HepG2 (cell line): Measurements from ENCODE around the gene TIMM44. TPM values are rescaled to one million over a fixed set of nuclear protein-coding genes. Genes with fewer than 3 reads are reported as not detected.

Experiments
- ATAC-seq: fragments of 200-7000 bp; cut with Tn5 transposase; 3 replicates; pipeline ENCODE4 v1.9.1; 2020; ENCODE audit warnings: mild to moderate bottlenecking, moderate library complexity
- BruUV-seq: library from RNA; stranded (reverse); fragments of 400-500 nt; replicated peaks from 2 replicates; lab custom pipeline; 2021; lab: Mats Ljungman, UMichigan
- CTCF ChIA-PET: fragments of 300-600 bp; formaldehyde crosslinking; extraction: SDS; loops from one replicate; lab custom pipeline; 2021; ENCODE audit warnings: low total read pairs, inconsistent platforms, low intra/inter-chr PET ratio; lab: Yijun Ruan, JAX
- POLR2A ChIA-PET: fragments of 350-600 bp; sonication (Branson Sonifier 250); formaldehyde crosslinking; loops from one replicate; lab custom pipeline; 2020; ENCODE audit warnings: antibody characterized with exemption, inconsistent platforms; lab: Yijun Ruan, JAX
- DNase-seq: peaks from one replicate; pipeline ENCODE4 v3.0.0-alpha.2; 2015; ENCODE audit warnings: low spot score
- FAIRE-seq: peaks from 3 replicates; lab custom pipeline; 2011; peaks lifted over from hg19 to GRCh38; lab: Jason Lieb, UNC
- H2AFZ ChIP-seq: one replicate; pipeline ENCODE4 v1.6.1; 2011; ENCODE audit warnings: low read length, inconsistent platforms
- H3K27ac ChIP-seq: fragments of 300-600 bp; 3 replicates; pipeline ENCODE4 v1.8.0; 2011; ENCODE audit warnings: mixed run types, mild to moderate bottlenecking, mixed read lengths, low read length, inconsistent platforms; ENCODE audit not compliant: insufficient read depth; ENCODE audit errors: extremely low read length
- H3K27me3 ChIP-seq, 2 experiments: fragments of 200-600 bp in 1 of 2; 2 replicates in 1 of 2; 3 replicates in 1 of 2; pipeline versions ENCODE4 v1.6.0 to v1.8.0; 2011; ENCODE audit warnings: low read length in 2 of 2, mild to moderate bottlenecking in 2 of 2, moderate library complexity in 2 of 2, inconsistent platforms in 1 of 2; ENCODE audit not compliant: insufficient read depth in 2 of 2, control insufficient read depth in 1 of 2
- H3K36me3 ChIP-seq, 2 experiments: fragments of 200-600 bp in 1 of 2; replicated peaks in 1 of 2; 2 replicates in 1 of 2; 3 replicates in 1 of 2; pipeline versions ENCODE4 v1.5.1 to v1.8.0; 2011; ENCODE audit warnings: low read length in 2 of 2, inconsistent platforms in 1 of 2; ENCODE audit not compliant: insufficient read depth in 2 of 2, control insufficient read depth in 1 of 2
- H3K4me1 ChIP-seq: 2 replicates; pipeline ENCODE4 v1.5.1; 2012; ENCODE audit warnings: low read length, inconsistent platforms; ENCODE audit not compliant: insufficient read depth
- H3K4me2 ChIP-seq: 2 replicates; pipeline ENCODE4 v1.6.0; 2011; ENCODE audit warnings: low read depth, low read length, inconsistent platforms
- H3K4me3 ChIP-seq, 3 experiments: fragments of 200-600 bp in 1 of 3; sonication (generic), shearing (Covaris generic) in 1 of 3; replicated peaks in 1 of 3; 2 replicates each; pipeline ENCODE4 v1.5.1; 2011 to 2016; ENCODE audit warnings: low read length in 3 of 3, inconsistent platforms in 2 of 3, low read depth in 2 of 3, mild to moderate bottlenecking in 2 of 3, control low read depth in 1 of 3, mixed read lengths in 1 of 3; ENCODE audit not compliant: insufficient read depth in 1 of 3
- H3K79me2 ChIP-seq: one replicate; pipeline ENCODE4 v1.6.1; 2011; ENCODE audit warnings: low read length, inconsistent platforms; ENCODE audit not compliant: insufficient read depth
- H3K9ac ChIP-seq: 2 replicates; pipeline ENCODE4 v1.6.0; 2011; ENCODE audit warnings: mild to moderate bottlenecking, low read depth, low read length, inconsistent platforms; ENCODE audit not compliant: insufficient read depth
- H3K9me3 ChIP-seq: 2 replicates; pipeline ENCODE4 v1.5.1; 2012; ENCODE audit warnings: mild to moderate bottlenecking, low read length
- H4K20me1 ChIP-seq: 2 replicates; pipeline ENCODE4 v1.6.0; 2011; ENCODE audit warnings: inconsistent platforms, mild to moderate bottlenecking, low read length, moderate library complexity; ENCODE audit not compliant: insufficient read depth
- KAT7 ChIP-seq: IDR thresholded peaks from 2 replicates; pipeline ENCODE4 v1.6.1; 2018; ENCODE audit warnings: borderline replicate concordance, missing compliant biosample characterization
- MAZ ChIP-seq, 2 experiments: sonication (generic) in 1 of 2; formaldehyde crosslinking in 1 of 2; IDR thresholded peaks; 2 replicates each; pipeline versions ENCODE4 v1.5.0 to v1.6.1; 2012 to 2020; ENCODE audit warnings: low read depth in 2 of 2, mild to moderate bottlenecking in 2 of 2, borderline replicate concordance in 1 of 2, improper control_type of control experiment in 1 of 2, low read length in 1 of 2, missing genetic modification reagents in 1 of 2, moderate library complexity in 1 of 2
- MZF1 ChIP-seq: sonication (generic); formaldehyde crosslinking; IDR thresholded peaks from 2 replicates; pipeline ENCODE4 v1.8.1; 2023; ENCODE audit warnings: mild to moderate bottlenecking, missing genetic modification reagents, borderline replicate concordance
- RBM39 ChIP-seq: fragments of 200-400 bp; formaldehyde crosslinking; IDR thresholded peaks from one replicate; pipeline ENCODE4 v1.6.1; 2018; ENCODE audit warnings: antibody characterized with exemption, mild to moderate bottlenecking, low read depth, low read length; ENCODE audit not compliant: poor library complexity, severe bottlenecking
- RCOR2 ChIP-seq: IDR thresholded peaks from 2 replicates; pipeline ENCODE4 v1.6.1; 2016; ENCODE audit warnings: missing biosample characterization, missing genetic modification reagents
- REPIN1 ChIP-seq: sonication (generic); formaldehyde crosslinking; IDR thresholded peaks from 2 replicates; pipeline ENCODE4 v1.8.0; 2022; ENCODE audit warnings: missing genetic modification reagents, low read depth, mild to moderate bottlenecking, borderline replicate concordance
- ZNF136 ChIP-seq: sonication (generic); formaldehyde crosslinking; IDR thresholded peaks from 2 replicates; pipeline ENCODE4 v1.8.1; 2022; ENCODE audit warnings: low read depth, mild to moderate bottlenecking, moderate library complexity, missing genetic modification reagents
- ZNF232 ChIP-seq: sonication (generic); formaldehyde crosslinking; IDR thresholded peaks from 2 replicates; pipeline ENCODE4 v1.4.0; 2020; ENCODE audit warnings: missing genetic modification reagents, borderline replicate concordance
- ZNF383 ChIP-seq: sonication (generic); formaldehyde crosslinking; IDR thresholded peaks from 2 replicates; pipeline ENCODE4 v1.4.0; 2020; ENCODE audit warnings: missing genetic modification reagents, mild to moderate bottlenecking, borderline replicate concordance
- ZNF496 ChIP-seq: sonication (generic); formaldehyde crosslinking; IDR thresholded peaks from 2 replicates; pipeline ENCODE4 v1.8.1; 2023; ENCODE audit warnings: mild to moderate bottlenecking, moderate library complexity, missing genetic modification reagents; ENCODE audit not compliant: insufficient replicate concordance
- ZNF790 ChIP-seq: sonication (generic); formaldehyde crosslinking; IDR thresholded peaks from 2 replicates; pipeline ENCODE4 v1.8.0; 2022; ENCODE audit warnings: missing genetic modification reagents, mild to moderate bottlenecking, borderline replicate concordance
- ZNF850 ChIP-seq: sonication (generic); formaldehyde crosslinking; conservative IDR thresholded peaks from 2 replicates; pipeline ENCODE4 v1.9.0; 2021; ENCODE audit warnings: mild to moderate bottlenecking, missing genetic modification reagents
- WGBS: methylation state at CpG from one replicate; pipeline ENCODE4 v1.1.6; 2017; ENCODE audit warnings: low lambda C conversion rate; 5-methylcytosine and 5-hydroxymethylcytosine counted together
- in situ Hi-C: cut with HindIII; loops from 2 replicates; pipeline ENCODE4 v1.10.0; 2017; ENCODE audit warnings: low pct_unique_long_range_greater_than_20kb; ENCODE audit not compliant: extremely low pct_ligation_motif_present
- intact Hi-C: fragments of 100-400 bp; cut with micrococcal nuclease; formaldehyde crosslinking; loops from one replicate; pipeline ENCODE4 v1.10.0; 2022; ENCODE audit not compliant: unreplicated experiment
- polyA plus RNA-seq, 8 experiments: library from polyadenylated mRNA; depleted of rRNA in 3 of 8; stranded (reverse) in 7 of 8; unstranded in 1 of 8; fragments of >200 nt; fragmentation: Illumina TruSeq in 4 of 8; extraction: Trizol in 4 of 8; gene quantifications; 2 replicates each; pipeline versions ENCODE4 v1.2.1 to v1.2.3, GENCODE V29; 2011 to 2016; ENCODE audit warnings: low read depth in 4 of 8, missing spikeins in 1 of 8, mixed read lengths in 1 of 8; ENCODE audit not compliant: insufficient read depth in 1 of 8
- total RNA-seq, 5 experiments: library from RNA; depleted of rRNA; stranded (reverse); fragments of >200 nt; fragmentation: Illumina TruSeq; extraction: Trizol; gene quantifications; 2 replicates each; pipeline ENCODE4 v1.2.3, GENCODE V29; 2016; ENCODE audit warnings: low read depth in 1 of 5
- TF ChIP-seq, protein P1 (sequence below): sonication (generic); formaldehyde crosslinking; IDR thresholded peaks from 2 replicates; pipeline ENCODE4 v1.8.0; 2022; ENCODE audit warnings: missing genetic modification reagents, mild to moderate bottlenecking, inconsistent platforms, borderline replicate concordance
- TF ChIP-seq, protein P2 (sequence below), 2 experiments: sonication (generic) in 1 of 2; formaldehyde crosslinking in 1 of 2; IDR thresholded peaks; 2 replicates each; pipeline versions ENCODE4 v1.5.1 to v1.6.1; 2011 to 2020; ENCODE audit warnings: borderline replicate concordance in 1 of 2, low read depth in 1 of 2, low read length in 1 of 2, mild to moderate bottlenecking in 1 of 2, missing genetic modification reagents in 1 of 2, moderate library complexity in 1 of 2
- TF ChIP-seq, protein P3 (sequence below): sonication (generic); formaldehyde crosslinking; IDR thresholded peaks from 2 replicates; pipeline ENCODE4 v1.8.0; 2022; ENCODE audit warnings: mild to moderate bottlenecking, missing genetic modification reagents, moderate library complexity

TIMM44 gene
- total and polyA plus RNA-seq, 2 of the 13 experiments (the other 11 are each of a cell fraction or from before 2014, with no cell fraction given) = 42.9 to 72.6 TPM

DNA sequence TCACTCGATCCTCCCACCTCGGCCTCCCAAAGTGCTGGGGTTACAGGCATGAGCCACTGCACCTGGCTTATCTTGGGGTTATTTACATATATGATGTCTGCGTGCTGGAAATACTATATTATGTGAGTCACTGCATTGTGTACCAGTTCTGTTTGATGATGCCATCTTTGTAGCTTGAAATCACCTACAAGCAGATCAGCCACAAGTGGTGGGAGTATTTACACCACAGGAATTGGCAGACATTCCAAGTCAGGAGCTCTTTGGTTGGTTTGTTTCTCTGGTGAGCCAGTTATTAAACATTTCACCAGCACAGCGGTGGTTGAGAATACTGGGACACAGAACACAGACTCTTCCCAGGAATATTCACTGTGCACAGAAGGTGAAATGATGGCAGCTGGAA, 4.5 kb upstream of the TIMM44 start (continued):
- TF ChIP-seq ZNF136 (CRISPR knock-in tag) = no peak
- TF ChIP-seq ZNF790 (CRISPR knock-in tag) = no peak
- TF ChIP-seq, protein P1, sequence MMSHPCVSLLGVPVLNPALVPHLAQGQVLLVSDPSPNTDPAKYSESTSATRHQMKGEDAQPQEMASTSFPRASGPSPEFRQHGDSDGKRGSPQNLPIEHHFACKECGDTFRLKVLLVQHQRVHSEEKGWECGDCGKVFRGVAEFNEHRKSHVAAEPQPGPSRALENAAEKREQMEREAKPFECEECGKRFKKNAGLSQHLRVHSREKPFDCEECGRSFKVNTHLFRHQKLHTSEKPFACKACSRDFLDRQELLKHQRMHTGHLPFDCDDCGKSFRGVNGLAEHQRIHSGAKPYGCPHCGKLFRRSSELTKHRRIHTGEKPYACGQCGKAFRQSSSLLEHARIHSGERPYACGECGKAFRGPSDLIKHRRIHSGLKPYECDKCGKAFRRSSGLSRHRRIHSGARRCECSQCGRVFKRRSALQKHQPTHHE (CRISPR knock-in tag) = no peak
- no peak for TF ChIP-seq RBM39
- TF ChIP-seq ZNF232 = no peak
- TF ChIP-seq, all 625 proteins: peak for 0

- Histone ChIP-seq H4K20me1 (no peaks in the 10 kb centered on the region), H3K36me3 (peaks cover 7 to 20% of the 10 kb centered on the region in 2 experiments; a peak in 4 of 5 replicates), H3K4me1 (peaks cover 38% of the 10 kb centered on the region), H2AFZ (no peak overlapping the region), H3K79me2 (peaks cover 32% of the 10 kb centered on the region), H3K27me3 (peaks cover 0 to 3% of the 10 kb centered on the region in 2 experiments; a peak in 1 of 5 replicates), H3K27ac (peak overlapping the region; percentile 77), H3K9me3 (no peaks in the 10 kb centered on the region), H3K9ac (peak overlapping the region; percentile 82), H3K4me3 (peak overlapping the region; percentile 56 to 76 (median 65)), H3K4me2 (peak overlapping the region; percentile 99)
- intact Hi-C loops = loop anchor here (2.0 kb wide), 1 partner anchor 59 kb away; no protein-coding TSS in a partner anchor
- ATAC-seq (peak; percentile 61), FAIRE-seq (no peak), DNase-seq (peak; percentile 86)
- ChIA-PET POLR2A (interaction anchor here (0.9 to 2.8 kb wide), 34 partner anchors 8 to 480 kb away, joined by 3 to 85 read pairs (median 6); partner anchors contain the start of genes ELAVL1, MAP2K7 and SNAPC2), CTCF (interaction anchor here (0.7 to 1.8 kb wide), 3 partner anchors 58 to 396 kb away, joined by 3 to 7 read pairs (median 3); no protein-coding TSS in a partner anchor)
- in situ Hi-C loops = no loop called here
- 30% methylated on average over 16 of the region's 18 CpGs for WGBS
- BruUV-seq = TSS peak; percentile 95
- TF ChIP-seq ZNF383 (no peak), MAZ (IDR thresholded peaks at IDR 0.05; ENCODE audit: borderline replicate concordance, low read depth, low read length) (no peak), MAZ (CRISPR knock-in tag; IDR thresholded peaks at IDR 0.05; ENCODE audit: low read depth) (no peak), MZF1 (CRISPR knock-in tag) (no peak), KAT7 (CRISPR knock-in tag) (no peak), REPIN1 (CRISPR knock-in tag) (no peak), ZNF850 (CRISPR knock-in tag) (no peak), ZNF496 (CRISPR knock-in tag) (no peak), RCOR2 (CRISPR knock-in tag) (no peak; the same call in 1 of the 2 replicates)
- TF ChIP-seq, protein P2, sequence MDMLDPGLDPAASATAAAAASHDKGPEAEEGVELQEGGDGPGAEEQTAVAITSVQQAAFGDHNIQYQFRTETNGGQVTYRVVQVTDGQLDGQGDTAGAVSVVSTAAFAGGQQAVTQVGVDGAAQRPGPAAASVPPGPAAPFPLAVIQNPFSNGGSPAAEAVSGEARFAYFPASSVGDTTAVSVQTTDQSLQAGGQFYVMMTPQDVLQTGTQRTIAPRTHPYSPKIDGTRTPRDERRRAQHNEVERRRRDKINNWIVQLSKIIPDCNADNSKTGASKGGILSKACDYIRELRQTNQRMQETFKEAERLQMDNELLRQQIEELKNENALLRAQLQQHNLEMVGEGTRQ (IDR thresholded peaks at IDR 0.05; ENCODE audit: low read depth, low read length) = no peak
- TF ChIP-seq, protein P2 (CRISPR knock-in tag; IDR thresholded peaks at IDR 0.05; ENCODE audit: borderline replicate concordance) = peak; percentile 4; the same call in 1 of the 2 replicates
- TF ChIP-seq, protein P3, sequence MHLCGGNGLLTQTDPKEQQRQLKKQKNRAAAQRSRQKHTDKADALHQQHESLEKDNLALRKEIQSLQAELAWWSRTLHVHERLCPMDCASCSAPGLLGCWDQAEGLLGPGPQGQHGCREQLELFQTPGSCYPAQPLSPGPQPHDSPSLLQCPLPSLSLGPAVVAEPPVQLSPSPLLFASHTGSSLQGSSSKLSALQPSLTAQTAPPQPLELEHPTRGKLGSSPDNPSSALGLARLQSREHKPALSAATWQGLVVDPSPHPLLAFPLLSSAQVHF = no peak
Measured at GRCh38 chr19:7944177-7944761, 803 bp upstream of the TIMM44 start.
